HepG2 (cell line): ENCODE results near the gene MRPL38. TPM values are rescaled to one million over a fixed set of nuclear protein-coding genes. Genes with fewer than 3 reads are reported as not detected.
A peak's percentile ranks its signal among the peaks of the same experiment; 100 is the strongest.

Experiments used
- ATAC-seq: fragments of 200-7000 bp; cut with Tn5 transposase; 3 replicates; pipeline ENCODE4 v1.9.1; 2020; ENCODE audit warnings: mild to moderate bottlenecking, moderate library complexity
- BruUV-seq: library from RNA; stranded (reverse); fragments of 400-500 nt; replicated peaks from 2 replicates; lab custom pipeline; 2021; lab: Mats Ljungman, UMichigan
- CTCF ChIA-PET: fragments of 300-600 bp; formaldehyde crosslinking; extraction: SDS; loops from one replicate; lab custom pipeline; 2021; ENCODE audit warnings: low total read pairs, inconsistent platforms, low intra/inter-chr PET ratio; lab: Yijun Ruan, JAX
- POLR2A ChIA-PET: fragments of 350-600 bp; sonication (Branson Sonifier 250); formaldehyde crosslinking; loops from one replicate; lab custom pipeline; 2020; ENCODE audit warnings: antibody characterized with exemption, inconsistent platforms; lab: Yijun Ruan, JAX
- DNase-seq: peaks from one replicate; pipeline ENCODE4 v3.0.0-alpha.2; 2015; ENCODE audit warnings: low spot score
- FAIRE-seq: peaks from 3 replicates; lab custom pipeline; 2011; peaks lifted over from hg19 to GRCh38; lab: Jason Lieb, UNC
- H2AFZ ChIP-seq: one replicate; pipeline ENCODE4 v1.6.1; 2011; ENCODE audit warnings: low read length, inconsistent platforms
- H3K27ac ChIP-seq: fragments of 300-600 bp; 3 replicates; pipeline ENCODE4 v1.8.0; 2011; ENCODE audit warnings: mixed run types, mild to moderate bottlenecking, mixed read lengths, low read length, inconsistent platforms; ENCODE audit not compliant: insufficient read depth; ENCODE audit errors: extremely low read length
- H3K27me3 ChIP-seq, 2 experiments: fragments of 200-600 bp in 1 of 2; 2 replicates in 1 of 2; 3 replicates in 1 of 2; pipeline versions ENCODE4 v1.6.0 to v1.8.0; 2011; ENCODE audit warnings: low read length in 2 of 2, mild to moderate bottlenecking in 2 of 2, moderate library complexity in 2 of 2, inconsistent platforms in 1 of 2; ENCODE audit not compliant: insufficient read depth in 2 of 2, control insufficient read depth in 1 of 2
- H3K36me3 ChIP-seq, 2 experiments: fragments of 200-600 bp in 1 of 2; replicated peaks in 1 of 2; 2 replicates in 1 of 2; 3 replicates in 1 of 2; pipeline versions ENCODE4 v1.5.1 to v1.8.0; 2011; ENCODE audit warnings: low read length in 2 of 2, inconsistent platforms in 1 of 2; ENCODE audit not compliant: insufficient read depth in 2 of 2, control insufficient read depth in 1 of 2
- H3K4me1 ChIP-seq: 2 replicates; pipeline ENCODE4 v1.5.1; 2012; ENCODE audit warnings: low read length, inconsistent platforms; ENCODE audit not compliant: insufficient read depth
- H3K4me2 ChIP-seq: 2 replicates; pipeline ENCODE4 v1.6.0; 2011; ENCODE audit warnings: low read depth, low read length, inconsistent platforms
- H3K4me3 ChIP-seq, 3 experiments: fragments of 200-600 bp in 1 of 3; sonication (generic), shearing (Covaris generic) in 1 of 3; replicated peaks in 1 of 3; 2 replicates each; pipeline ENCODE4 v1.5.1; 2011 to 2016; ENCODE audit warnings: low read length in 3 of 3, inconsistent platforms in 2 of 3, low read depth in 2 of 3, mild to moderate bottlenecking in 2 of 3, control low read depth in 1 of 3, mixed read lengths in 1 of 3; ENCODE audit not compliant: insufficient read depth in 1 of 3
- H3K79me2 ChIP-seq: one replicate; pipeline ENCODE4 v1.6.1; 2011; ENCODE audit warnings: low read length, inconsistent platforms; ENCODE audit not compliant: insufficient read depth
- H3K9ac ChIP-seq: 2 replicates; pipeline ENCODE4 v1.6.0; 2011; ENCODE audit warnings: mild to moderate bottlenecking, low read depth, low read length, inconsistent platforms; ENCODE audit not compliant: insufficient read depth
- H3K9me3 ChIP-seq: 2 replicates; pipeline ENCODE4 v1.5.1; 2012; ENCODE audit warnings: mild to moderate bottlenecking, low read length
- H4K20me1 ChIP-seq: 2 replicates; pipeline ENCODE4 v1.6.0; 2011; ENCODE audit warnings: inconsistent platforms, mild to moderate bottlenecking, low read length, moderate library complexity; ENCODE audit not compliant: insufficient read depth
- ARNT2 ChIP-seq: sonication (generic); formaldehyde crosslinking; IDR thresholded peaks from 2 replicates; pipeline ENCODE4 v1.8.0; 2022; ENCODE audit warnings: mild to moderate bottlenecking, low read depth, missing genetic modification reagents, moderate library complexity
- FOXK2 ChIP-seq: fragments of 450-650 bp; IDR thresholded peaks from 2 replicates; pipeline ENCODE4 v1.6.1; 2016
- HOXA5 ChIP-seq: sonication (generic); formaldehyde crosslinking; IDR thresholded peaks from 2 replicates; pipeline ENCODE4 v1.4.0; 2020; ENCODE audit warnings: missing genetic modification reagents
- MAF1 ChIP-seq: sonication (generic); formaldehyde crosslinking; IDR thresholded peaks from 2 replicates; pipeline ENCODE4 v1.5.0; 2020; ENCODE audit warnings: missing genetic modification reagents, borderline replicate concordance
- SRSF1 ChIP-seq: fragments of 200-400 bp; formaldehyde crosslinking; optimal IDR thresholded peaks from 2 replicates; pipeline ENCODE3; 2017; ENCODE audit warnings: mild to moderate bottlenecking, low read depth, low read length, moderate library complexity
- SRSF4 ChIP-seq: fragments of 200-400 bp; formaldehyde crosslinking; IDR thresholded peaks from one replicate; pipeline ENCODE4 v1.6.1; 2018; ENCODE audit warnings: mild to moderate bottlenecking, low read depth, low read length, moderate library complexity; ENCODE audit not compliant: poor library complexity, severe bottlenecking
- TBX3 ChIP-seq: fragments of 450-650 bp; IDR thresholded peaks from 2 replicates; pipeline ENCODE4 v1.6.1; 2017; ENCODE audit warnings: antibody characterized with exemption, mild to moderate bottlenecking, inconsistent platforms, borderline replicate concordance
- ZFP82 ChIP-seq: sonication (generic); formaldehyde crosslinking; IDR thresholded peaks from 2 replicates; pipeline ENCODE4 v1.5.1; 2020; ENCODE audit warnings: mild to moderate bottlenecking, missing genetic modification reagents, borderline replicate concordance
- ZNF205 ChIP-seq: IDR thresholded peaks from 2 replicates; pipeline ENCODE4 v1.6.1; 2018; ENCODE audit warnings: missing biosample characterization, missing genetic modification reagents
- ZNF33B ChIP-seq: sonication (generic); formaldehyde crosslinking; IDR thresholded peaks from 2 replicates; pipeline ENCODE4 v1.5.1; 2020; ENCODE audit warnings: mild to moderate bottlenecking, missing genetic modification reagents
- ZNF343 ChIP-seq: sonication (generic); formaldehyde crosslinking; IDR thresholded peaks from 2 replicates; pipeline ENCODE4 v1.4.0; 2020; ENCODE audit warnings: mild to moderate bottlenecking, missing genetic modification reagents
- ZNF569 ChIP-seq: sonication (generic); formaldehyde crosslinking; IDR thresholded peaks from 2 replicates; pipeline ENCODE4 v1.5.0; 2020; ENCODE audit warnings: mild to moderate bottlenecking, missing genetic modification reagents, moderate library complexity, borderline replicate concordance
- WGBS: methylation state at CpG from one replicate; pipeline ENCODE4 v1.1.6; 2017; ENCODE audit warnings: low lambda C conversion rate; 5-methylcytosine and 5-hydroxymethylcytosine counted together
- in situ Hi-C: cut with HindIII; loops from 2 replicates; pipeline ENCODE4 v1.10.0; 2017; ENCODE audit warnings: low pct_unique_long_range_greater_than_20kb; ENCODE audit not compliant: extremely low pct_ligation_motif_present
- intact Hi-C: fragments of 100-400 bp; cut with micrococcal nuclease; formaldehyde crosslinking; loops from one replicate; pipeline ENCODE4 v1.10.0; 2022; ENCODE audit not compliant: unreplicated experiment
- polyA plus RNA-seq, 8 experiments: library from polyadenylated mRNA; depleted of rRNA in 3 of 8; stranded (reverse) in 7 of 8; unstranded in 1 of 8; fragments of >200 nt; fragmentation: Illumina TruSeq in 4 of 8; extraction: Trizol in 4 of 8; gene quantifications; 2 replicates each; pipeline versions ENCODE4 v1.2.1 to v1.2.3, GENCODE V29; 2011 to 2016; ENCODE audit warnings: low read depth in 4 of 8, missing spikeins in 1 of 8, mixed read lengths in 1 of 8; ENCODE audit not compliant: insufficient read depth in 1 of 8
- total RNA-seq, 5 experiments: library from RNA; depleted of rRNA; stranded (reverse); fragments of >200 nt; fragmentation: Illumina TruSeq; extraction: Trizol; gene quantifications; 2 replicates each; pipeline ENCODE4 v1.2.3, GENCODE V29; 2016; ENCODE audit warnings: low read depth in 1 of 5
- TF ChIP-seq, protein P1 (sequence below): sonication (generic); formaldehyde crosslinking; IDR thresholded peaks from 2 replicates; pipeline ENCODE4 v1.5.1; 2020; ENCODE audit warnings: mild to moderate bottlenecking, missing genetic modification reagents, borderline replicate concordance
- TF ChIP-seq, protein P2 (sequence below): sonication (generic); formaldehyde crosslinking; IDR thresholded peaks from 2 replicates; pipeline ENCODE4 v1.5.1; 2020; ENCODE audit warnings: missing genetic modification reagents, mild to moderate bottlenecking, borderline replicate concordance
- TF ChIP-seq, protein P3 (sequence below): IDR thresholded peaks from 2 replicates; pipeline ENCODE4 v1.6.1; 2016; ENCODE audit warnings: missing genetic modification reagents, missing compliant biosample characterization

The MRPL38 gene
- total and polyA plus RNA-seq, 2 of the 13 experiments (the other 11 are each of a cell fraction or from before 2014, with no cell fraction given): 83.7 to 125 TPM

DNA sequence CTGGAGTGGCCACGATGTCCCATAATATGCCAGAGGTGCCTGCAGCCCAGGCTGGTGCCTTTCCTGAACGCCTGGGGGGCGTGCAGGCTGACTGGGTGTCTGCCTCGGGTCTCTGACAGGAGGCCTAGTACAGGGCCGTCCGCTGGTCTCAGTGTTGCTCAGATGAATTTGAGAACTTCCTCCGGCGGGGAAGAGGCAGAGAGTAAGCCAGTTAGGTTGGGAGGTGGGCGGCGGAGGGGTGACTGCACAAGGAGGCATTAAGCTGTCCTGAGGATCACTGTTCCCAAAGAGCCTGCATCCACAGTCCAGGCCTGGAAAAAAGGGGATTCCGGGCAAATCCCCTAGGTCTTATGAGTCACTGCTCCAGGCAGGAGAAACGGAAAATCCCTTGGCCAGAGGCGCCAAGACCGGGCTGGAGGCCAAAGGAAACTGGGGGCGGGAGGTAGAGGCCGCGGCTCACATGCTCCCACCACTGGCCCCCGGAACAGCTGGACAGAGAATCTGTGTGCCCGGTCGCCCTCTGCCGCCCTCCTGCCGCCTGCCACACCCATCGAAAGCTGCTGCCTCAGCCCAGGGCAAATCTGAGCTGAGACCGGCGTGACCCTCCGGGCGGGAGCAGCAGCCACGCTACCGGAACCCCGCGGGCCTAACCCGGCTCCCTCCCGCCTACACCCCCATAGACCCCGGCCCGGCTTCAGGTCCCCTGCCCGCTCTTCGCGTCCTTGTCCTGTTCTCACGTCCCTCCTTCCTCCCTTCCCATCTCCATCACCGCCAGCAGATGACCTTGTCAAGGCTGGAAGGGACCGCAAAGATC, 27.5 kb downstream of the MRPL38 start:
- Histone ChIP-seq H3K4me3 (peak overlapping the region; percentile 71 to 84 (median 84)), H3K27me3 (no peaks in the 10 kb centered on the region), H3K27ac (peak overlapping the region; percentile 99), H3K4me2 (peak overlapping the region; percentile 98), H3K9me3 (no peaks in the 10 kb centered on the region), H3K4me1 (peaks cover 52% of the 10 kb centered on the region), H4K20me1 (no peaks in the 10 kb centered on the region; the same call in 1 of the 2 replicates), H3K36me3 (peaks cover 3 to 18% of the 10 kb centered on the region in 2 experiments; a peak in 4 of 5 replicates), H3K9ac (peak overlapping the region; percentile 97), H3K79me2 (peaks cover 21% of the 10 kb centered on the region), H2AFZ (no peak overlapping the region)
- WGBS: under 1% methylated on average over 39 of the region's 41 CpGs
- BruUV-seq: TSS peak; percentile 72
- FAIRE-seq (no peak), DNase-seq (peak; percentile 74), ATAC-seq (peak; percentile 12)
- in situ Hi-C loops (no loop called here), intact Hi-C loops (loop anchor here (1.0 to 2.0 kb wide), 2 partner anchors 14 to 22 kb away; partner anchors contain the start of gene WBP2)
- ChIA-PET CTCF (interaction anchor here (1.1 to 1.7 kb wide), 5 partner anchors 15 to 29 kb away, joined by 3 to 5 read pairs (median 4); partner anchors contain the start of gene TRIM65), POLR2A (interaction anchor here (0.6 to 13.8 kb wide), 28 partner anchors 10 to 388 kb away, joined by 3 to 454 read pairs (median 8); partner anchors contain the start of genes ACOX1, CDK3, FBF1 and GALK1)
- TF ChIP-seq ZNF33B (peak; percentile 39; the same call in 1 of the 2 replicates), ZFP82 (CRISPR knock-in tag) (no peak), HOXA5 (no peak; the same call in 1 of the 2 replicates), ZNF205 (CRISPR knock-in tag) (no peak), ZNF569 (CRISPR knock-in tag) (no peak), MAF1 (CRISPR knock-in tag) (no peak), TBX3 (peak; percentile 40; the same call in 1 of the 2 replicates), FOXK2 (no peak), ARNT2 (CRISPR knock-in tag) (no peak), SRSF1 (peak; percentile 23), SRSF4 (peak; percentile 17), ZNF343 (no peak)
- TF ChIP-seq, protein P1, sequence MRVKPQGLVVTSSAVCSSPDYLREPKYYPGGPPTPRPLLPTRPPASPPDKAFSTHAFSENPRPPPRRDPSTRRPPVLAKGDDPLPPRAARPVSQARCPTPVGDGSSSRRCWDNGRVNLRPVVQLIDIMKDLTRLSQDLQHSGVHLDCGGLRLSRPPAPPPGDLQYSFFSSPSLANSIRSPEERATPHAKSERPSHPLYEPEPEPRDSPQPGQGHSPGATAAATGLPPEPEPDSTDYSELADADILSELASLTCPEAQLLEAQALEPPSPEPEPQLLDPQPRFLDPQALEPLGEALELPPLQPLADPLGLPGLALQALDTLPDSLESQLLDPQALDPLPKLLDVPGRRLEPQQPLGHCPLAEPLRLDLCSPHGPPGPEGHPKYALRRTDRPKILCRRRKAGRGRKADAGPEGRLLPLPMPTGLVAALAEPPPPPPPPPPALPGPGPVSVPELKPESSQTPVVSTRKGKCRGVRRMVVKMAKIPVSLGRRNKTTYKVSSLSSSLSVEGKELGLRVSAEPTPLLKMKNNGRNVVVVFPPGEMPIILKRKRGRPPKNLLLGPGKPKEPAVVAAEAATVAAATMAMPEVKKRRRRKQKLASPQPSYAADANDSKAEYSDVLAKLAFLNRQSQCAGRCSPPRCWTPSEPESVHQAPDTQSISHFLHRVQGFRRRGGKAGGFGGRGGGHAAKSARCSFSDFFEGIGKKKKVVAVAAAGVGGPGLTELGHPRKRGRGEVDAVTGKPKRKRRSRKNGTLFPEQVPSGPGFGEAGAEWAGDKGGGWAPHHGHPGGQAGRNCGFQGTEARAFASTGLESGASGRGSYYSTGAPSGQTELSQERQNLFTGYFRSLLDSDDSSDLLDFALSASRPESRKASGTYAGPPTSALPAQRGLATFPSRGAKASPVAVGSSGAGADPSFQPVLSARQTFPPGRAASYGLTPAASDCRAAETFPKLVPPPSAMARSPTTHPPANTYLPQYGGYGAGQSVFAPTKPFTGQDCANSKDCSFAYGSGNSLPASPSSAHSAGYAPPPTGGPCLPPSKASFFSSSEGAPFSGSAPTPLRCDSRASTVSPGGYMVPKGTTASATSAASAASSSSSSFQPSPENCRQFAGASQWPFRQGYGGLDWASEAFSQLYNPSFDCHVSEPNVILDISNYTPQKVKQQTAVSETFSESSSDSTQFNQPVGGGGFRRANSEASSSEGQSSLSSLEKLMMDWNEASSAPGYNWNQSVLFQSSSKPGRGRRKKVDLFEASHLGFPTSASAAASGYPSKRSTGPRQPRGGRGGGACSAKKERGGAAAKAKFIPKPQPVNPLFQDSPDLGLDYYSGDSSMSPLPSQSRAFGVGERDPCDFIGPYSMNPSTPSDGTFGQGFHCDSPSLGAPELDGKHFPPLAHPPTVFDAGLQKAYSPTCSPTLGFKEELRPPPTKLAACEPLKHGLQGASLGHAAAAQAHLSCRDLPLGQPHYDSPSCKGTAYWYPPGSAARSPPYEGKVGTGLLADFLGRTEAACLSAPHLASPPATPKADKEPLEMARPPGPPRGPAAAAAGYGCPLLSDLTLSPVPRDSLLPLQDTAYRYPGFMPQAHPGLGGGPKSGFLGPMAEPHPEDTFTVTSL: peak; percentile 75
- TF ChIP-seq, protein P2, sequence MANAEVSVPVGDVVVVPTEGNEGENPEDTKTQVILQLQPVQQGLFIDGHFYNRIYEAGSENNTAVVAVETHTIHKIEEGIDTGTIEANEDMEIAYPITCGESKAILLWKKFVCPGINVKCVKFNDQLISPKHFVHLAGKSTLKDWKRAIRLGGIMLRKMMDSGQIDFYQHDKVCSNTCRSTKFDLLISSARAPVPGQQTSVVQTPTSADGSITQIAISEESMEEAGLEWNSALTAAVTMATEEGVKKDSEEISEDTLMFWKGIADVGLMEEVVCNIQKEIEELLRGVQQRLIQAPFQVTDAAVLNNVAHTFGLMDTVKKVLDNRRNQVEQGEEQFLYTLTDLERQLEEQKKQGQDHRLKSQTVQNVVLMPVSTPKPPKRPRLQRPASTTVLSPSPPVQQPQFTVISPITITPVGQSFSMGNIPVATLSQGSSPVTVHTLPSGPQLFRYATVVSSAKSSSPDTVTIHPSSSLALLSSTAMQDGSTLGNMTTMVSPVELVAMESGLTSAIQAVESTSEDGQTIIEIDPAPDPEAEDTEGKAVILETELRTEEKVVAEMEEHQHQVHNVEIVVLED (CRISPR knock-in tag): no peak; the same call in 1 of the 2 replicates
- TF ChIP-seq, protein P3, sequence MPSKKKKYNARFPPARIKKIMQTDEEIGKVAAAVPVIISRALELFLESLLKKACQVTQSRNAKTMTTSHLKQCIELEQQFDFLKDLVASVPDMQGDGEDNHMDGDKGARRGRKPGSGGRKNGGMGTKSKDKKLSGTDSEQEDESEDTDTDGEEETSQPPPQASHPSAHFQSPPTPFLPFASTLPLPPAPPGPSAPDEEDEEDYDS (CRISPR knock-in tag): 0 out of 2 replicates have a peak, but pooled peaks have one; percentile 3
